T1000 (cell line): ENCODE results near the gene KLHL18.
"Not testable (repeated sequence)": the region's sequence is repeated elsewhere in the genome, so short reads cannot be mapped to it uniquely, and the experiment has no call there.

Source experiments
- DNase-seq: peaks from one replicate; lab custom pipeline; 2025; ENCODE audit warnings: mixed read lengths; lab: John Stamatoyannopoulos, UW

KLHL18 gene

GRCh38 chr3:47362701-47363100, 80.0 kb downstream of the KLHL18 start:
- DNase-seq = no peak

GRCh38 chr3:47365213-47366153, 82.7 kb downstream of the KLHL18 start:
- DNase-seq = no peak

- DNase-seq = no peak
These were observed 84.1 kb downstream of the KLHL18 start for GRCh38 chr3:47366833-47367232.

- DNase-seq = no peak
These were observed 84.9 kb downstream of the KLHL18 start for GRCh38 chr3:47367631-47368030.

- DNase-seq = not testable (repeated sequence)
These were observed 87.3 kb downstream of the KLHL18 start for GRCh38 chr3:47370020-47370419.

- no peak for DNase-seq
These were observed 88.3 kb downstream of the KLHL18 start for GRCh38 chr3:47370887-47371697.

GRCh38 chr3:47374587-47374986, 91.8 kb downstream of the KLHL18 start:
- DNase-seq = no peak

GRCh38 chr3:47376393-47376792, 93.6 kb downstream of the KLHL18 start:
- no peak for DNase-seq

- DNase-seq = no peak
These were observed 94.4 kb downstream of the KLHL18 start for GRCh38 chr3:47377186-47377585.

GRCh38 chr3:47378869-47379268, 96.1 kb downstream of the KLHL18 start:
- no peak for DNase-seq

- no peak for DNase-seq
These were observed 96.7 kb downstream of the KLHL18 start for GRCh38 chr3:47379411-47379899.

- no peak for DNase-seq
These were observed 97.4 kb downstream of the KLHL18 start for GRCh38 chr3:47380026-47380600.

- peak; percentile 98 for DNase-seq
These were observed 98.0 kb downstream of the KLHL18 start, which contains the start of gene PTPN23 for GRCh38 chr3:47380601-47381316. Gene PTPN23 (plus strand): TSS chr3:47381021. CDS start chr3:47381097, 76 bp downstream.

GRCh38 chr3:47381317-47382157, 98.8 kb downstream of the KLHL18 start:
- peak; percentile 65 for DNase-seq

GRCh38 chr3:47384425-47384824, 101.7 kb downstream of the KLHL18 start:
- no peak for DNase-seq

GRCh38 chr3:47385007-47385406, 102.3 kb downstream of the KLHL18 start:
- DNase-seq = no peak

GRCh38 chr3:47385796-47386195, 103.1 kb downstream of the KLHL18 start:
- DNase-seq = no peak

- no peak for DNase-seq
These were observed 110.2 kb downstream of the KLHL18 start for GRCh38 chr3:47392933-47393332.

GRCh38 chr3:47394140-47394870, 111.6 kb downstream of the KLHL18 start:
- no peak for DNase-seq

GRCh38 chr3:47394881-47395280, 112.1 kb downstream of the KLHL18 start:
- no peak for DNase-seq
